Astrocyte of the cerebellum (primary cell): ENCODE data around the gene LTB4R2.

Source experiments
- DNase-seq: peaks from one replicate; pipeline ENCODE4 v3.0.0-alpha.2; 2011; ENCODE audit warnings: low read depth
- H3K4me3 ChIP-seq: 2 replicates; pipeline ENCODE4 v1.5.1; 2011; ENCODE audit warnings: mild to moderate bottlenecking, low read depth, low read length, moderate library complexity
- in situ Hi-C: cut with HindIII; loops from 2 replicates; pipeline ENCODE4 v1.10.0; 2017; ENCODE audit warnings: low sequenced_read_pairs
- TF ChIP-seq, protein P1 (sequence below): IDR thresholded peaks from 2 replicates; pipeline ENCODE4 v1.5.1; 2012; ENCODE audit warnings: low read length, low read depth, moderate library complexity, mild to moderate bottlenecking; ENCODE audit errors: missing control alignments

LTB4R2 gene

DNA sequence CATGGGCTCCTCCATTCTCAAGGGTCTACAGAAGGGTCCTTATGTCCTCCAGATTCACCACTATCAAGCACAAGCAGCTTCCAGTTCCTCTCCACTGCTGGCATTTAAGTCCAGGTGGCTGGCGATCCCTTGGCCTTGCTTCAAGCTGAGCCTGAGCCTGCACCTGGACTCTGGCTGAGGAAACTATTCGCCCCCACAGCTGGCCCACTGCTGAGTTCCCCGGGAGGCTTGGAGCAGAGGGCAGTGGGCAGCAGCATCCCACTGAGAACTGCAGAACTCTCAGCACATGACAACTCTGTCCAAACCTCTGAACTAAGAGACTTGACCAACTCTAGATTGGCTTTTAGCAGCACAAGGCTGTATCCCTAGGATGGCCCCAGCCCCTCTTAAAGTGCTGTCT is 27.2 kb upstream of the LTB4R2 start:
- TF ChIP-seq, protein P1, sequence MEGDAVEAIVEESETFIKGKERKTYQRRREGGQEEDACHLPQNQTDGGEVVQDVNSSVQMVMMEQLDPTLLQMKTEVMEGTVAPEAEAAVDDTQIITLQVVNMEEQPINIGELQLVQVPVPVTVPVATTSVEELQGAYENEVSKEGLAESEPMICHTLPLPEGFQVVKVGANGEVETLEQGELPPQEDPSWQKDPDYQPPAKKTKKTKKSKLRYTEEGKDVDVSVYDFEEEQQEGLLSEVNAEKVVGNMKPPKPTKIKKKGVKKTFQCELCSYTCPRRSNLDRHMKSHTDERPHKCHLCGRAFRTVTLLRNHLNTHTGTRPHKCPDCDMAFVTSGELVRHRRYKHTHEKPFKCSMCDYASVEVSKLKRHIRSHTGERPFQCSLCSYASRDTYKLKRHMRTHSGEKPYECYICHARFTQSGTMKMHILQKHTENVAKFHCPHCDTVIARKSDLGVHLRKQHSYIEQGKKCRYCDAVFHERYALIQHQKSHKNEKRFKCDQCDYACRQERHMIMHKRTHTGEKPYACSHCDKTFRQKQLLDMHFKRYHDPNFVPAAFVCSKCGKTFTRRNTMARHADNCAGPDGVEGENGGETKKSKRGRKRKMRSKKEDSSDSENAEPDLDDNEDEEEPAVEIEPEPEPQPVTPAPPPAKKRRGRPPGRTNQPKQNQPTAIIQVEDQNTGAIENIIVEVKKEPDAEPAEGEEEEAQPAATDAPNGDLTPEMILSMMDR = no peak
- no peak overlapping the region for H3K4me3 ChIP-seq
- DNase-seq = no peak
- in situ Hi-C loops = no loop called here

DNA sequence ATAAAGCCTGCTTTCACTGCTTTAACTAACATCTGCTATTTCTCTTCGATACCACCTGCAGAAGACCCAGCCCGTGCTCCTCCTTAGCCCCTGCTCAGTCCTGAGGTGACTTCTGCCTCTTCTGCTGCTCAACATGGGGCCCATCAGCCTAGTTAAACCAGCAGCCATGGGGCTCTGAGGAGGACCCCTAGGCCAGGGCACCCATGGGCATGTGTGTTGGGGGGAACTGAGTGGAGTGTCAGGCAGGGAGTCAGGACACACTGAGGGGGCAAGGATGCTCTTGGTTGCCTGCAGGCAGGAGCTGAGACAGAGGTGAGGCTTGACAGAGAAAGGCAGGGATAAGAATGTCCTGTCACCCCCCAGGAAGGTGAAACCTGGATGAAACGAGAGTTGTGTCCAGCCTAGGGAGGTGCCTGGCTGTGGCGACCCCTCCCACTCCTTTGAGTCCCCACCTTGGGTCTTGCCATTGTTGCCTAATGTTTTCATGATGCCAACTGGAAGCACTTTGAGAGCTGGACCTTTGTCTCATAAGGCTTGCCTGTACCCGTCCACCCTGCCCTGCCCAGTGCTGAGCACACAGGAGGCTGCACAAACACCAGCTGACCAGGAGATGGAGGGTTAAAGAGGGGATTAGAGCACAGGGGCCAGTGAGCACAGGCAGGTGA is 26.0 kb upstream of the LTB4R2 start:
- no peak overlapping the region for H3K4me3 ChIP-seq
- no peak for DNase-seq
- TF ChIP-seq, protein P1 = no peak
- in situ Hi-C loops = no loop called here

DNA sequence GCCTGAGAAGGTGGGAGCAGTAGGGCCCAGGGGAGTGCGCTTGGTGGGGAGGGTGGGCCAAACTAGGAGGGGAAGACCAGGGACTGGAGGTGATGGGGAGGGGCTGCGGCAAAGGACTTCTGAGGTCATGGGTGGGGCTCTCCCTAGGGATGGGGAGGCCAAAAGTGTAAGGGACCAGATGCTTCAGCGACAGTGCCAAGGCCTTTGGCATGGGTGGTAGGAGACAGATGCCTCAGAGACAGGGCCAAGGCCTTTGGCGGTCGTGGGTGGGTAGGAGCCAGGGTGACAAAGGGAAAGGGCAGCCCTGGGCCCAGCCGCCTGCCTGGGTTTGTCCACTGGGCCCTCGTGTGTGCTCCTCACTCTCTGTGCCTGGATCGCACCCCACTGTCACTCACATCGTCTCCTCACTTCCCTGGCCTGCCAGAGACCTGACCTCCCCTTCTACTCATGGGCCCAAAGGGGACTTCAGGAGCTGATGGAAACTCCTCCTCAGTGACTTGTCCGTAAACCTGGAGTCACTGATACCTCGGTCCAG is 25.4 kb upstream of the LTB4R2 start:
- no peak overlapping the region for H3K4me3 ChIP-seq
- TF ChIP-seq, protein P1 = no peak
- in situ Hi-C loops = no loop called here
- no peak for DNase-seq

DNA sequence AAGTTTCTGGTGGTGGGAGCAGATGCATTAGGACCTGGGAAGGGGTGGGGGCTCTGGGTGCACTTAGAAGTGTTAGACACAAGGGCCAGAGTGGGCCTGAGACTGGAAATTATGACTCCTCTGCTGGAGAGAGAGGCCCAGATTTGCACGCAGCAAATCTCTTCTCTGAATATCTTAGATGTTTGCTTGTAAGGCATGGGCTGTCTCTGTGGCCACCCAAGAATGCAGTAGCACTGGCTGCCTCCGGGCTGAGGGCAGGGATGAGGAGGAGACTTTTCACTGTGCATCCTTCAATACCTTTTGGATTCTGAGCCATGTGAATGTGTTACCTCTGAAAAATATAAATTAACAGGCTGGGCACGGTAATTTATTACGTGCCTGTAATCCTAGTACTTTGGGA is 24.6 kb upstream of the LTB4R2 start:
- in situ Hi-C loops = no loop called here
- H3K4me3 ChIP-seq = no peak overlapping the region
- no peak for DNase-seq
- TF ChIP-seq, protein P1 = no peak

DNA sequence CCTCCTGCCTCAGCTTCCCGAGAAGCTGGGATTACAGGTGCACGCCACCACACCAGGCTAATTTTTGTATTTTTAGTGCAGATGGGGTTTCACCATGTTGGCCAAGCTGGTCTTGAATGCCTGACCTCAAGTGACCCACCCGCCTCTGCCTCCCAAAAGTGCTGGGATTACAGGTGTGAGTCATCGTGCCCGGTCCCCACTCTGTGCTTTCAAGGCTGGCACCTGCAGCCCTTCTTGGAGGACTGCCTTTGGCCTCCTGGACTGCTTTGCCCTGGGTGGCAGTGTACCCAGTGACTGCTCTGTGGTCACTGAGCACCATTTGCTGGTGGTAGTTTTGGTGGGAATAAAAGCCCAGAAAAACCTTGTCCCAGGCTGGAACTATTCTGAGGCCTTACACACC is 22.9 kb upstream of the LTB4R2 start:
- TF ChIP-seq, protein P1 = no peak
- no peak for DNase-seq
- no peak overlapping the region for H3K4me3 ChIP-seq
- in situ Hi-C loops = no loop called here

DNA sequence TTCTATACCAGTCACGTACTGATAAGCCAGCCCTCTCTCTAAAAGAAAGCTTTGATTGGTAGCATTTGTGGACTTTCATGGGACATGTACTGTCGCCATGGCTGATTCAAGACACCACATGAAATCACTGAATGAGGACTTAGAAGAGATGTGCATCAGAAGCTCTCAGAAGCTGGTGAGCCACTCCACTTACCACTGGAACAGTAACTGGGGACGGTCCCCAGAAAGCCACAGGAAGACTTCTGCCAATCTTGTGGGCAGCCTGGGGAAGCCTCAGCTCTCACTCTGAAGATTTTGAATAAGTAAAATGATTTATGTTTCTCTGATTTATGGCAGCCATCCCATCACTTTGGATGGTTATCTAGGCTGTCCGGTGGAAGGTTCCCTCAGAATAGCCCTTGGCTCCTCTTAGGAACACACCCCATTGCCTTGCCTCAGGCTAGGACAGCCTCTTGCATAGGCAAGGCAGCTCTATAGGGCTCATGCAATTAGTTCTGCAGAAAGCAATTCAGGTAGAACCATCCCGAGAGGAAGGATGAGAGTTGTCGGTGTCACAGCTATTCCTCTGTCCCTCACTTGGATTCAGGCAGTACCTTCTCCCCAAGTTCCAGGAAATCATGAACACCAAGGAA is 20.2 kb upstream of the LTB4R2 start:
- H3K4me3 ChIP-seq = no peak overlapping the region
- in situ Hi-C loops = no loop called here
- no peak for DNase-seq
- TF ChIP-seq, protein P1 = no peak
